Muscle layer of duodenum (tissue), 2 donors: ENCODE results near the gene TMEM59L.
A peak's percentile ranks its signal among the peaks of the same experiment; 100 is the strongest.

Experiments
- H3K27ac ChIP-seq: one replicate; pipeline ENCODE4 v1.7.0; 2013; ENCODE audit warnings: mild to moderate bottlenecking, low read length
- H3K27me3 ChIP-seq: one replicate; pipeline ENCODE4 v1.7.0; 2013; ENCODE audit warnings: low read depth, mild to moderate bottlenecking, control low read depth, low read length
- H3K36me3 ChIP-seq, 2 donors: one replicate each; pipeline ENCODE4 v1.7.0; 2013; ENCODE audit warnings: low read length in 2 of 2, control low read depth in 1 of 2, mild to moderate bottlenecking in 1 of 2; ENCODE audit not compliant: insufficient read depth in 2 of 2, control insufficient read depth in 1 of 2
- H3K4me1 ChIP-seq, 2 donors: one replicate each; pipeline ENCODE4 v1.7.0; 2013; ENCODE audit warnings: low read length in 2 of 2, mild to moderate bottlenecking in 2 of 2, control low read depth in 1 of 2, moderate library complexity in 1 of 2; ENCODE audit not compliant: insufficient read depth in 2 of 2, control insufficient read depth in 1 of 2
- H3K4me3 ChIP-seq, 2 donors: one replicate each; pipeline ENCODE4 v1.7.0; 2013; ENCODE audit warnings: low read length in 2 of 2, low read depth in 1 of 2, mild to moderate bottlenecking in 1 of 2
- H3K9me3 ChIP-seq, 2 donors: one replicate each; pipeline ENCODE4 v1.7.0; 2013; ENCODE audit warnings: low read length in 2 of 2, control low read depth in 1 of 2, mild to moderate bottlenecking in 1 of 2; ENCODE audit not compliant: control insufficient read depth in 1 of 2
- donor health status: healthy.

Gene TMEM59L

DNA sequence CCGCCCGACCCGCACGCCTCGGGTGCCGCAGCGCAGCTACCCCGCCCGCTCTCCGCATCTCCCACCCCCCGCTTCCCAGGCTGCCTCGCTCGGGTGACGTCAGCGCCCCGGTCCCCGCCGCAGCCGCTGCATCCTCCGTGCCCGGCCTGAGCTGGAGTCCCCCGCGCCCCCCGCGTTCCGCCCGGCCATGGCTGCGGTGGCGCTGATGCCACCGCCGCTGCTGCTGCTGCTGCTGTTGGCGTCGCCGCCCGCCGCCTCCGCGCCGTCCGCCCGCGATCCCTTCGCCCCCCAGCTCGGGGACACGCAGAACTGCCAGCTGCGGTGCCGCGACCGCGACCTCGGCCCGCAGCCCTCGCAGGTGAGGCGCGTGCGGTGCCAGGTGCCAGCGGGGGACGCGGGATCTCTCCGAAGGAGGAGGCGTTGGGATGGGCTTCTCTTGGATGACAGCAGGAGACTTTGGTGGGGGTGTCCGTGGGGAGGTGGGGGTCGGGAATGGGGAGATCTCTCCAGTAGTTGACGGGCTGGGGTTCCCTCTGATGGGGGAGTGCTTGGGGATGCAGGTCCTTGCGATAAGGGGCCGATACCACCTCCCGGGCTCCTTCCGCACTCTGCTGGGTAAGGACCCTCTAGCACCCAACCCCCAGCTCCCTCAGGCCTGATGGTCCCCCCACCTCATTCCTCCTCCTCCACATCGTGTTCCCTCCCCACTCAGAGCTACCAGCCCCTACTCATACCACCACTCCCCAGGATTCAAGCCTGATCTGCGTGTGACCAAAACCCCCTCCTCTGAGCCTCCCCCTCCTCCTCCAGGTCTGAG lies at the start of gene TMEM59L:
TMEM59L (plus strand) TSS at position 99 of the 817 bp plus-strand sequence; CDS start at position 188, 89 bp downstream.
- peak within 1 kb of the TSS; percentile 21 to 78 for H3K4me3 ChIP-seq
- peaks cover 0 to 30% of the 10 kb centered on the region in 2 donors for H3K4me1 ChIP-seq
- H3K36me3 ChIP-seq, result no peaks in the 10 kb centered on the region
- no peaks in the 10 kb centered on the region for H3K9me3 ChIP-seq
- H3K27ac ChIP-seq, result no peak within 1 kb of the TSS
- peaks cover 59% of the 10 kb centered on the region for H3K27me3 ChIP-seq

DNA sequence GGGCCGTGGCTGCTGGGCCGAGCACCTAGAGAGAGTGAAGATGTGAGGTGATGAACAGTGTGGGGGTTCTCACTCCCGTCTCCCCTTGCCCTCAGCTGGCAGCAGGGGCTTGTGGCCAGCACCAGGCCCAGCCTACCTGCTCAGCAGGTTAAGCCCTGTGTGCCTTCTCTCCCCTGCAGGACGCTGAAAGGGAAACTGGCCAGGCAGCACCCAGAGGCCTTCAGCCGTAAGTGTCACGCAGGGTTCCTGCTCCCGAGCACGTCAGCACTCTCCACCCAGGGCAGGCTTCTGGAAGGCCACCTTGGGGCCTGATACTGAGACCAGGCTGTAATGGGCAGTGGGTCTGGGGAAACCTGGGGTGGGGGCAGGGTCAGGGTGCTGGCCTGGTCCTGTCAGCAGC lies 45.7 kb upstream of the TMEM59L start:
- Histone ChIP-seq H3K36me3 (peaks cover 26 to 74% of the 10 kb centered on the region in 2 donors), H3K4me1 (peaks cover 0 to 5% of the 10 kb centered on the region in 2 donors), H3K9me3 (no peaks in the 10 kb centered on the region), H3K4me3 (no peak overlapping the region), H3K27ac (no peak overlapping the region), H3K27me3 (no peaks in the 10 kb centered on the region)

DNA sequence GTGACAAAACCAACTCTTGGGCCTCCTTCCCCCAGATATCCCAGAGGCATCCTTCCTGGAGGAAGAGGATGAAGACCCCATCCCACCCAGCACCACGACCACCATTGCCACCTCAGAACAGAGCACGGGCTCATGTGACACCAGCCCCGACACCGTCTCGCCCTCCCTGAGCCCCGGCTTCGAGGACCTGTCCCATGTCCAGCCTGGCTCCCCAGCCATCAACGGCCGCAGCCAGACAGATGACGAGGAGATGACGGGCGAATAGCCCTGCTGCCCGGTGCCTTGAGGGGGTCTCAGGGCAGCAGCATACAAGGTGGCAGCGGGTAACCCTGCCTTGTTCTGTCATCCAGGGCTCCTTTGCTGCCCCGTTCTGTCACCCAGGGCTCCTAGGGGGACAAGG lies 44.3 kb upstream of the TMEM59L start:
- H3K27ac ChIP-seq, result no peak overlapping the region
- no peaks in the 10 kb centered on the region for H3K27me3 ChIP-seq
- no peaks in the 10 kb centered on the region for H3K9me3 ChIP-seq
- H3K4me1 ChIP-seq, result peaks cover 9 to 11% of the 10 kb centered on the region in 2 donors
- peaks cover 27 to 61% of the 10 kb centered on the region in 2 donors for H3K36me3 ChIP-seq
- no peak overlapping the region for H3K4me3 ChIP-seq

DNA sequence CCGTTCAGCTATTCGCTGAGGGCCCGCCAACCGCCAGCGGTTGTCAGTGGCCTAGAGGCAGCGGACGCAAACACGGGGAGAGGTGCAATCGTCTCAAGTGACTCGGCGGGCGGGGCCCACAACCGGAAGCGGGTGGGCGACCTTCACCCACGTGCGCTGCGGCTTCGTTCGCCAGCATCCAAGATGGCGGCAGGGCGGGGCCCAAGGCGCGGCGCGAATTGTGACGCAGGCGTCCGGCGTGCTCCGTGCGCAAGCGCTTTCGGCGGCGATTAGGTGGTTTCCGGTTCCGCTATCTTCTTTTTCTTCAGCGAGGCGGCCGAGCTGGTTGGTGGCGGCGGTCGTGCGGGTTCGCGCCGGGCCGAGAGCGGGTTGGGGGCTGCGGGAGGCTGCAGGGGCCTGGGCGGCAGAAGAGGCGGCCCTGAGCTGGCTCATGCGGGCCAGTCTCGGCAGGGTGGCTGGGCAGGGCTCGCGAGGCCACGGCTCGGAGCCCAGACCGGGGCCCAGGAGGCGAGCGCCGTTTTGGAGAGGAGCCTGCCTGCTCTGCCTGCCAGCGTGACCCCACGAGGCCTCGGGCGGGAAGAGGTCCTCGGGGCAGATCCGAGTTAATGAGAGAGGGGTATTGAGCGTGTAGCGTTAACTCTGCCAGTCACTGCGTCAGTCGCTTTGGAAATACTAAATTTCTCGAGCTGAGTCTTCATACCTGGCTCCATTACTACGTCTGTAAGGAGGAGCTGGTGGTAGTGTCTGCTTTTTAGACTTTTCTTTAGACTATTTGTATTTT lies 40.9 kb upstream of the TMEM59L start, which contains the start of gene UBA52:
UBA52 (plus strand) TSS at position 294 of the 781 bp plus-strand sequence. CDS start 1,444 bp downstream, outside the sequence.
- Histone ChIP-seq H3K9me3 (no peaks in the 10 kb centered on the region), H3K27me3 (no peaks in the 10 kb centered on the region), H3K27ac (peak within 1 kb of the TSS; percentile 91), H3K4me3 (peak within 1 kb of the TSS; percentile 92 to 94), H3K36me3 (peaks cover 34 to 61% of the 10 kb centered on the region in 2 donors), H3K4me1 (peaks cover 10 to 15% of the 10 kb centered on the region in 2 donors)

DNA sequence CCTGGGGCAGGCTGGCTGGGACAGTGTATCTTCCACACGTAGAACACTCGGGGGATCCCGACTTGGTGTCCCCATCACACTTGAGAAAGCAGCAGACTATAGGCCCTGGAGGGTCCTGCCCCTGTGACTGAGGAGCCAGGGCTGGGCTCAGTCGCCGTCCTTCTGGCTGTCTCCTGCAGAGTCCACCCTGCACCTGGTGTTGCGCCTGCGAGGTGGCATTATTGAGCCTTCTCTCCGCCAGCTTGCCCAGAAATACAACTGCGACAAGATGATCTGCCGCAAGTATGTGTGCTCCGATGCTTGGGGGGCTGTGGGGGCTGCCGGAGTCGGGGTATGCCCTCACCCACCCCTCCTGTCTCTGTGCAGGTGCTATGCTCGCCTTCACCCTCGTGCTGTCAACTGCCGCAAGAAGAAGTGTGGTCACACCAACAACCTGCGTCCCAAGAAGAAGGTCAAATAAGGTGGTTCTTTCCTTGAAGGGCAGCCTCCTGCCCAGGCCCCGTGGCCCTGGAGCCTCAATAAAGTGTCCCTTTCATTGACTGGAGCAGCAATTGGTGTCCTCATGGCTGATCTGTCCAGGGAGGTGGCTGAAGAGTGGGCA lies 37.9 kb upstream of the TMEM59L start:
- no peaks in the 10 kb centered on the region for H3K27me3 ChIP-seq
- peaks cover 23 to 43% of the 10 kb centered on the region in 2 donors for H3K36me3 ChIP-seq
- H3K4me3 ChIP-seq, result no peak overlapping the region
- no peak overlapping the region for H3K27ac ChIP-seq
- no peaks in the 10 kb centered on the region for H3K9me3 ChIP-seq
- H3K4me1 ChIP-seq, result peaks cover 10 to 15% of the 10 kb centered on the region in 2 donors

DNA sequence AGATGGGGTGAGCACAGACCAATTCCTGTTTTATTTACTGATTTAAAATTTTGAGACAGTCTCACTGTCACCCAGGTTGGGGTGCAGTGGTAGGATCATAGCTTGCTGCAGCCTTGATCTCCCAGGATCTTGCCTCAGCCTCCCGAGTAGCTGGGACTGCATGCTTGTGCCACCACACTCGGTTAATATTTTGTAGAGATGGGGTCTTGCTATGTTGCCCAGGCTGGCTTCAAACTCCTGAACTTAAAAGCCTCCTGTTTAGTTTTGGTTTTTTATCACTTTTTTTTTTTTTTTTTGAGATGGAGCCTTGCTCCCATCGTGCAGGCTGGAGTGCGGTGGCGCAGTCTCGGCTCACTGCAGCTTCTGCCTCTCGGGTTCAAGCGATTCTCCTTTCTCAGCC lies 36.3 kb upstream of the TMEM59L start:
- Histone ChIP-seq H3K36me3 (peaks cover 23 to 43% of the 10 kb centered on the region in 2 donors), H3K9me3 (no peaks in the 10 kb centered on the region), H3K4me1 (peaks cover 10 to 15% of the 10 kb centered on the region in 2 donors), H3K4me3 (no peak overlapping the region), H3K27me3 (no peaks in the 10 kb centered on the region), H3K27ac (no peak overlapping the region)

DNA sequence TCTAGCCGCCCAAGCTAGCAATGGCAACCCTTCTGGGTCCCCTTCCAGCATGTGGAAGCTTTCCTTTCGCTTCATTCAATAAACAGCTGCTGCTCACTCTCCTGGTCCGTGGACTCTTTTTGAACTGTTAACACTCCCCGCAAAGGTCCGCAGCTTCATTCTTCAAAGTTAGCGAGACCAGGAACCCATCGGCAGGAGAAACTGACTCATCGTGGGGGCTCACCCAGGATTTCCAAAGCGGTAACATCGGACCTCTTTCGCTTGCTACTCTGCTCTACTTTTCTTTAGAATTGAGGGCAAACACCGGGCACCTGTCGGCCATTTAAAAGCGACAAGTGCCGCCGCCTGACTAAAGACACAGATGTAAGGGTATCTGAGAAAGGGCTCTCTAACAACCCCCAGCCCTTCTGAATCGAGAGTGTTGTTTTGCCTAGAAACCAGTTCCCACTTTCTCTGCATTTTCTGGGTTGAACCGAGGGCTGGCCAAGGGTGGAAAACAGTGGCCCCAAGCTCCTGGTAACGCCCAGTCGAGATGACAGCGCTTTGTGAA lies 35.2 kb upstream of the TMEM59L start:
- Histone ChIP-seq H3K27me3 (no peaks in the 10 kb centered on the region), H3K4me3 (no peak overlapping the region), H3K4me1 (peaks cover 10 to 12% of the 10 kb centered on the region in 2 donors), H3K9me3 (no peaks in the 10 kb centered on the region), H3K36me3 (peaks cover 23 to 43% of the 10 kb centered on the region in 2 donors), H3K27ac (no peak overlapping the region)

DNA sequence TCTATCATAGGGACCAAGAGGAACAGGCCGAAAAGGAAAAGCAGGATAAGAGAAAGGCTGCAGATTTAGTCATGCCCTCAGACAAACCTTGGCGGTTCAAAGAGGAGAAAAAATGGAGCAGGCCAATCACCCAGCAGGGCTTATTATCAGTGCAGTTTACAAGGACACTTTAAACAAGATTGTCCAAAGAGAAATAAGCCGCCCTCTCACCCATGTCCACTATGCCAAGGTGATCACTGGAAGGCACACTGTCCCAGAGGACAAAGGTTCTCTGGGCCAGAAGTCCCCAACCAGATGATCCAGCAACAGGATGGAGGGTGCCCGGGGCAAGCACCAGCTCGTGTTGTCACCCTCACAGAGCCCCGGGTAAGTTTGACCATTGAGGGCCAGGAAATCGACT lies 32.4 kb upstream of the TMEM59L start:
- no peaks in the 10 kb centered on the region for H3K27me3 ChIP-seq
- H3K36me3 ChIP-seq, result peaks cover 8 to 24% of the 10 kb centered on the region in 2 donors
- no peaks in the 10 kb centered on the region for H3K9me3 ChIP-seq
- no peak overlapping the region for H3K27ac ChIP-seq
- no peaks in the 10 kb centered on the region for H3K4me1 ChIP-seq
- no peak overlapping the region for H3K4me3 ChIP-seq

DNA sequence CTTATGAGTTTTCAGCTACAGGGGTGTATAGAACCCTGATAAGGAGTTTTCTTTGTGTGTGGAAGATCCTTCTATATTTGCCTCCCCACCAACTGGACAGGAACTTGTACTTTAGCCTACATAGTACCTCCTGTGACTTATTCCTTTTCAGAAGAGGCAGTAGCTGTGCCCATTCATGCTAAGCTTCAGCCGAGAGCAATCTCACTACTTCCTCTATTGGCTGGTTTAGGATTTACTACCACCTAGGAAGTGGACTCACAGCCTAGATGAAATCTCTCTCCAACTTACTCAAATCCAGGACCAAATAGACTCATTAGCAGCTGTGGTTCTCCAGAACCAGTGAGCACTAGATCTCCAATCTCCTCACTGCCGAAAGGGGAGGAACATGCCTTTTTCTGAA lies 26.4 kb upstream of the TMEM59L start:
- peaks cover 9 to 16% of the 10 kb centered on the region in 2 donors for H3K4me1 ChIP-seq
- H3K36me3 ChIP-seq, result peaks cover 5 to 8% of the 10 kb centered on the region in 2 donors
- H3K9me3 ChIP-seq, result no peaks in the 10 kb centered on the region
- H3K27me3 ChIP-seq, result no peaks in the 10 kb centered on the region
- H3K4me3 ChIP-seq, result no peak overlapping the region
- no peak overlapping the region for H3K27ac ChIP-seq

DNA sequence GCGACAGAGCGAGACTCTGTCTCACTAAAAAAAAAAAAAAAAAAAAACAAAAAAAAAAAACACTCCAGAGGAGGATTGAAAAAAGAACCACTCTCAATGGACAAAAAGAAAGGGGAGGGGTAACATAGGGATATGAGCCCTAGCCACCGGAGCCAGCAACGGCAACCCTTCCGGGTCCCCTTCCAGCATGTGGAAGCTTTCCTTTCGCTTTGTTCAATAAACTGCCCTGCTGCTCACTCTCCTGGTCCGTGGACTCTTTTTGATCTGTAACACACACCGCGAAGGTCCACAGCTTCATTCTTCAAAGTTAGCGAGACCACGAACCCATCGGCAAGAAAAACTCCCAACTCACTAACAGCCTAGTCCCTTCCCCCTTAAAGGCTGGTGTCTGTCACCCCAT lies 25.1 kb upstream of the TMEM59L start:
- H3K27ac ChIP-seq, result no peak overlapping the region
- H3K4me1 ChIP-seq, result peaks cover 9 to 16% of the 10 kb centered on the region in 2 donors
- H3K9me3 ChIP-seq, result no peaks in the 10 kb centered on the region
- no peaks in the 10 kb centered on the region for H3K27me3 ChIP-seq
- peaks cover 5 to 8% of the 10 kb centered on the region in 2 donors for H3K36me3 ChIP-seq
- H3K4me3 ChIP-seq, result no peak overlapping the region
